Measurements from ENCODE around the gene SUSD3.

Gene SUSD3

DNA sequence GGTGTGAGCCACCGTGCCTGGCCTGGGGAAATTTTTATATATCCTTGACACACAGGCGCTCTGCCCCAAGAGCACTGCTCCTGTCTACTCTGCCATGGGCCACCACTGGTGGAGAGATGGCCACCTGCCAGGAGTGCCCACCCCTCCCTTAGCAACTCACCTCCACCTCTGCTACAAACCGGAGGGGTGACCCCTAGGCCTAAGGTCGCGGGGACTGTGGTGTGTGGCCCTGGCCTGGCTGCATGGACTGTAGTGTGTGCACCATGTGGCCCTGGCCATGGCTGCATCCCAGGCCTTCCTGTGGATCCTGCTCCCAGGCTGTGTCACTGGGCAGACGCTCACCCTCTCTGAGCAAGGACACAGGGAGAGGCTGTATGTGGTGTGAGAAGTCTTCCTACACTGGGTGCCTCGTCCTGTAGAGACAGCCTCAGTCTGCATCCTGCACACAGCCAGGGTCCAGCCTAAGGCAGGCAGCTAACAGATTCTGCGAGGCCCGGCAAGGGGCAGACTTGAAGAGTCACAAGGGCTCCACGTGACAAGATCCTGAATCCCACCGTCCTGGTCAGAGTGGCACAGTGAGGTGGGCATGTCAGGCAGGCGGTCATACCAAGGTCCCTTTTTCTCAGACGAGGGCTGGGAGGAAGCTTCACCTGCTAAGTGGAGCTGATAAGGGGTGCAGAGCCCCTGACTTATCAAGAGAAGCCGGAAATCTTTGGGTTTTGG lies 65.2 kb downstream of the SUSD3 start:
- DNase-seq (ENCODE audit: low read depth in 2 of 2) = no peak

DNA sequence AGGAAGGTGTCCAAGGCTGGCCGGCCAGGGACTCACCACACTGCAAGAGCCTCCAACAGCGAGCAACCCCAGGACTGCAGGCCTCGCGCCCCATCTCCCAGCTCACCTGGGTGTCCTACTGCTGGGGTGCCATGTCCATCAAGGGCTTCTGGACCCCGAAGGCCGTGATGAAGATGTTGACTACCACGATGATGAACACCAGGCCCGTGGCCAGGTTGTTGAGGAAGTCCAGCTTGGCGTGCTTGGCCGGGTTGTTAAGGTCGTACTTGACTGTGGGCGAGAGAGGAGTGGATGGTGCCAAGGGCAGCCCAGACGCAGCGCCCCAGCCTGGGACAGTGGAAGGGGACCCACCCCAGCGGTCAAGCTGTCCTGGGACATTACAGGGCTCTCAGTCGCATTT lies 66.3 kb downstream of the SUSD3 start:
- no peak for DNase-seq (ENCODE audit: low read depth in 2 of 2)

DNA sequence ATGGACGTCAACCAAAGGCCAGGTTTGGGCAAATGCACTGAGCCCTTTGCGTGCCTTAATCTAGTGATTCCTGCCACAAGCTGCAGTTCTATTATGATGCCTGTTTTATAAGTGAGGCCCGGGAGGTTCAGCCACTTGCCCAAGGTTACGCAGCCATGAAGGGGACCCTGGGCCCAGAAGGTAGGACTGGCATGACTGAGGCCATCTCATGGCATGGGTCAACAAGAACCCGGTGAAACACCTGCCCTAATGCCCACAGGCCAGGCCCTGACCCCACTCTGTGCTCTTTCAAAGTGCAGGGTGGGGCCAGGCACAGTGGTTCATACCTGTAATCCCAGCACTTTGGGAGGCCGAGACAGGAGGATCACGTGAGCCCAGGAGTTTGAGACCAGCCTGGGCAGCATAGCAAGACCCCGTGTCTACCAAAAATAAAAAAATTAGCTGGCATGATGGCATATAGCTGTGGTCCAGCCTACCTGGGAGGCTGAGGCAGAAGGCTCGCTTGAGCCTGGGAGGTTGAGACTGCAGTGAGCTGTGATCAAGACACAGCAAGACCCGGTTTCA lies 66.9 kb downstream of the SUSD3 start:
- DNase-seq (ENCODE audit: low read depth in 2 of 2) = no peak

DNA sequence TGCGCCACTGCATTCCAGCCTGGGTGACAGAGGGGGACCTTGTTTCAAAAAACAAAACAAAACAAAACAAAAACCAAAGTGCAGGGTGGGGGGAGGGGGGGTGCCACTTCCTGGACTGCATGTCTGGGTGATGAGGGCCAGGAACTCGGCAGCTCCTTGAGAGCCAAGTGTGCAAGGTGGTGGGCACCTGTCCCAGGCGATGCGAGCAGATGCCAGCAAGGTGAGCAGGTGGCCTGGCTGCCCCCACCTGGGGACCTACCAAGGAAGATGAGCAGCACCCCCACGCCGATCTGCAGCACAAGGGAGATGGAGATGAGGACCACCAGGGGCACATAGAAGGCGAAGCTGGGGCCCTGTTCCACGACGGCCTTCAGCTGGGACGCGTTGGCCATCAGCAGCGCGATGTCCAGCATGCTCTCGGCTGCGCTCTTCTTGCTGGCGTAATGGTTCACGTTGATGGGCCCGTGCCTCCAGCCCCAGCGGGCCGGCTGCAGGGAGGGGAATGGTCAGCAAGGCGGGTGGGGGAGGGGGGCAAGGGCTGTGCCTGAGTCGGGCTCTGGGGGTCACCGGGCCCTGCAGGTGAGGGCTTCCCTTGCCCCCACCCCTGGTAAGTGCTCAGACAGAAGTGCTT lies 67.8 kb downstream of the SUSD3 start:
- DNase-seq (ENCODE audit: low read depth in 2 of 2) = no peak

DNA sequence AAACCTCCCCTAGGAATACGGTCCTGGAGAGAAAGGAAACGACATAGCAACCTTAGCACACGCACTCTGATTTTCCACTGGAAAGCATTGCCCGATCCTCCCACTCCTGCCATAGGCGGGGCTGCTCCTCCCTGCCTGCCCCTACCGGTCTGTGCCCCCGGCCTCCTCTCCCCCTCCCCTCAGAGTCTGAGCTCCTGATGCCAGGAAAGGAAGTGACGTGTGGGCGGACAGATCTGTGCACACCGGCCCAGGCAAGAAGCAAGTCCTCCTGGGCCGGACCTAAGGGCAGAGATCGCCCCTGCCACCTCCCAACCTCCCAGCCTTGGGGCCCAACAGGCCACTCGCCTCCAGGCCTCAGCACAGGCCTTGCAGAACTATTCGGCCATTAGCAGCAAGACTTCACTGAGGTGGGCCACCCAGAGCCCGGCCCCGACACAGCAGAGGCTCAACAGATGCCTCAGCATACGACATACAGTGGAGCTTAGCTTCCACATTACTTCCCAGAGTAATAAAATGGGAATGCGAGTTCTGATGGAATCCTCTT lies 68.4 kb downstream of the SUSD3 start:
- DNase-seq (ENCODE audit: low read depth in 2 of 2) = no peak

DNA sequence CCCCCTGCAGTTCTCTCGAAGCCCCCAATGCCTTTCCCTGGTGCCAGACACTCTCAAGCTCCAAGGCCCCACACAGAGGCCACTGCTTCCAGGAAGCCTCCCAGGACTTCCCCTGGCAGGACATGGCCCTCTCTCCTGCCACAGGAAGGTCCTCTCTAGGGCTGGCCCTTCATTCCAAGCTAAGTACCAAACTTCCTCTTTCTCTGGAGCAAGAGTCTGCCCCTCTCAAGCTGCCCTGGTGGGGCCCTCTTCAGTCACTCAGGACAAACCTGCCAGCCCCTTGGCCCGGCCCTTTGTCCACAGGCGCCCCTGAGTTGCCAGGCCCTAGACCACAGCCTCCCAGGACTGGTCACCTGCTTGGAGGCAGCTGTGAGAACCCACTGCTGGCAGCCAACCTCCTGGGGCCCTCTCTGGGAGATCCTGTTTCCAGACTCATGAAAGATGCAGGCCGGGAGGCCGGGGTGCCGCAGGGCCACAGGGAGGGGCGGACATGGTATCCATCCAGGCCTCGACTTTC lies 69.0 kb downstream of the SUSD3 start:
- DNase-seq (ENCODE audit: low read depth in 2 of 2) = no peak

DNA sequence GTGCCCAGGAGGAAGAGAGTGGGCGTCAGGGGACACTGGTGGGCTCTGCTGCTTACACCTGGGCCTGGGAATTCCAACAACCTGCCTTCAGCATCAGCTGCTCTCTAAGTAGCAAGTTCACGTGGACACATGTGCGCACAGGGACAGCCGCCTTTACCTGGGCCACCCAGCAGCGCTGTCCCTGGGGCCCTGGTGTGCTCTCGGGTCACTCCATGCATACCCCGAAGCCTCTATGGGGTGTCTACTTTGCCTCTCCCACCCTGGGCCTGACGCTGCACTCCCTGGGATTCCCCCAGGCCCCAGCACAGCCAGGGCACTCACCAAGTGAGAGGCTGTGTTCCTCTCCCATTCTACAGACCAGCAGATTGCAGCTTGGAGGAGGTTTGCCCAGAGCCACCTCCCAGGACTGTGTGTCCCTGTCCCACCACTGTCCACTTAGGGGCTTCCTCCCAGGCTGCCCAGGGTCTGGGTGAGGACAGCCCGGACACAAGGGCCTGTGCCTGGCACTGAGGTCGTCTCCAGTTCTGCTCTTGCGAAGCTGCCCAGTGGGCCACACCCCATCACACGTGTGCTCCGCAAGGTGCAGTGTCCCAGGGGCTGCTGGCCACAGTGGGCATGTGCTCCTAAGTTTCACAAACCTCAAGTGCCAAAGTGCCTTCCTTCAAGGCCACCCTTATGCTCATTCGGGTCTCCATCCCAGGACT lies 69.7 kb downstream of the SUSD3 start:
- no peak for DNase-seq (ENCODE audit: low read depth in 2 of 2)

DNA sequence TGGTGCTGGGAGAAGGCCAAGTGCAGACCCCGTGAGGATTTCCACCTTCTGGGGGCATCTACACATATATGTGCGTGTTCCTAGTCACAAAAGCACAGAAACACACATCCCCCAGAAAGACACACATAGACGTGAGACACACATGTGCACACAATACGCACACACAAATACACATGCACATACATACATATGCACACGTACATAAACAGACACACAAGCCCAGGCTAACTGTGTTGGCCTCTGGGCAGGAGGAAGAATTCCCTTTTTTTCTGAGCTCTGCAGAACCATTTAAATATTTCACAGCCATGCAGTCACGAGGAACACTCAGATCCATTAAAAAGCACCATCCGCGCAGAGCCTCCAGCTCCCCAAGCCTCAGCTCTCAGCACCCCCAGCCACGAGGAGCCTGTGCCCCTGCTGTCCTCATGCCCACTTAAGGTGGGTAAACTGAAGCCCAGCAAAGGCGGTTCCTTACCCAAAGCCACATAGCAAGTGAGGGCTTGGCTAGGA lies 70.3 kb downstream of the SUSD3 start:
- DNase-seq (ENCODE audit: low read depth in 2 of 2) = no peak

DNA sequence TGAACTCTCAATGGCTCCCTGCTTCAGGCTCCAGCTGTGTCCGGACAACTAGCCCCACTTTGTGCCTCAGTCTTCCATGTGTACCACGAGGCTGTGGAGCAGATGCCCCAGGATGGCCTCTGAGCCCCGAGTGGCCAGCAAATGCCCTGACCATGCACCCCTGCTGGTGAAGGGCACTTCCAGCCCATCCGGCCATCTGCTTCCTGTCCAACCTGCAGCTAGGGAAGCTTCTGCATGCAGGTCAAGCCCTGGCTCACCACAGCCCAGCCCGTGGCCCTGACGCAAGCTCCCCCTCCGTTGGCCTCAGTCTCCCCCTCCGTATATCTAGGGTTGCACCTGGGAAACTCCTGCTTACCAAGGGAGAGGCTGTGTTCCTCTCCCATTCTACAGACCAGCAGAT lies 70.8 kb downstream of the SUSD3 start:
- DNase-seq (ENCODE audit: low read depth in 2 of 2) = no peak

DNA sequence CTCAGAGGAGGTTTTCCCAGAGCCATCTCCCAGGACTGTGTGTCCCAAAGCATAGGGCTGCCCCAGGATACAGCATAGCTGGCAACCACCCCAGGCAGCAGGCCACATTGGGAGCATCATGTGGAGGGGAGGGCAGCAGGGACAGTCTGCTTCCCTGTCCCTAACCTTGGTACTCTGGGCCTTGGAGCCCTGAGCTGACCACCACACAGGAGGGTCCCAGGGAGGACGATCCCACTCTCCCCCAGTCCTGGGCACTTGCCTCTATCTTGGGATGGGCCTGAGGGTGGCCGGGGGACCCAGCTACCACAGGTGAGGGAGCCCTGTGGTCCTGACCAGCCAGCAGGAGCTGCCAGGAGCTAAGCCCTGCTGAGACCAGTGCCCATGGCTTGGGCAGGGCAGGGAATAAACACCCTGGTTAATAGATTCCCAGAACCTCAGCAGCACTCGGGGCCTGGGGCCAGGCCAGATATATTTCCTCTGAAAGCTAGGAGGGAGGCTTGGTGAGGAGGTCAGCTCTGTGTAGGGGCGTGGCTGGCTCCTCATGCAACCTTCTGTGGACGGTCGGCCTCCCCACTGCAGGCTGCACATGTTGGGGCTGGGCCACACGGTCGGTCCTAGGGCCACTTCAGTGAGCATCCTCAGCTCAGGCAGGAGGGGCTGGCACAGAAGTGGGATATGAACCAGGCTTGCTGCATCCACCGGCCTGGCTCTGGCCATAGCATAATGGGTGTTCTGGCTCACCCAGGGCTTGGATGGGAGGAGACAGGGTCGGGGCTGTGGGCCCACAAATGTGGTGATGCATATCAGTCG lies 71.4 kb downstream of the SUSD3 start:
- no peak for DNase-seq (ENCODE audit: low read depth in 2 of 2)

DNA sequence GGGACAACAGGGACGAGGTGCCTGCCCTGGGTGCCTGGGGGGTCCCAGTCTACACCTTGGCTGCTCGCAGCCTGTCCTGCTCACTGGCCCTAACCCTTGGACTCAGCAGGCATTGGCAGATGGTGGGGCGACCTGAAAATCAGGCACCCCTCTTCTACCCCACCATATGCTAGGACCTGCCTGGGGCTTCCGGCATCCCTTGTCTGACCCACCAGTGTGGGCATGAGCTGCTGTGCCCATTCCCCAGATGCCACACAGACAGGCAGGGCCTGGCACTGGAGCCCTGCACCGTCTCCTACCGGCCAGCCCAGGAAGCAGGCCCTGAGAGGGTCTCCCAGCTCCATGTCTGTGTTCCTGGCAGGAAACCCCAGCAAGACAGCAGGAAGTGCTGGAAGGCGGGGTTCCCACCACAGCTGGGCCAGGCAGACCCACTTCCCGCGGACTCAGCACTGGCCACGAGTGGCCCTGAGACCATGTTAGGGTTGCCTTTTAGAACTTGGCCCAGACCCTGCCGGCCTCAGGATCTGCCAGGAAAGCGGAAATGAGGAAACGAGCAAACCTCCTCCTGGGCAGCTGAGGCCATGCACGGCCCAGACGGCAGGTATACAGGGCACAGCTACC lies 72.5 kb downstream of the SUSD3 start:
- DNase-seq (ENCODE audit: low read depth in 2 of 2) = no peak

DNA sequence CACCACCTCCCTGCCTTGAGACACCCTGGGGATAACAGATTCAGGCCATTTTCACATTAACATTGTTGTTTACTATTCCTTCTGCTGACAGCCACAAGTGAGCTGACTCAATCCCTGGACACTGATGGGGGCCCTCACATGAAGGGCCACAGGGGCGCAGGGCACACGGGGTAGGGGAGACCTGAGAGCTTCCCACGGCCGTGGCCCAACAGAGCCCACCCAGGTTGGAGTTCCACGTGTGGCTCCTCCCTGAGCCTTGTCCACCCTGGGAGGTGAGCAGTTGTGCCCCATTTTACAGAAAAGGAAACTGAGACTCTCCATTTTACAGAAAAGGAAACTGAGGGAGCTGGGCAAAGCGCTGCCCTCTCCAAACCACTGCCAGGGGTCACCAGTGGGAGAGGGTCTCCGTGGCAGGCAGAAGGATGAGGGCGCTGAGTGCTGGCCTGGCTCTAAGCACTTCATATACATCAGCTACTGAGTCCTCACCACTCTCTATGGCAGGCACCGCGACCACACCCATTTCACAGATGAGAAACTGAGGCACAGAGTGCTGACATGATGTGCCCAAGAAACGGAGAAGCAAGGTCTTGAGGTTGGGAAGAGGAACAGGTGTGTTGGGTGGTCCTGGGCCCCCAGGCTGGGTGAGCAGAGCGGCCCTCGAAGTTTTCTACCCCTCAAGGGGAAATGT lies 73.2 kb downstream of the SUSD3 start:
- no peak for DNase-seq (ENCODE audit: low read depth in 2 of 2)

DNA sequence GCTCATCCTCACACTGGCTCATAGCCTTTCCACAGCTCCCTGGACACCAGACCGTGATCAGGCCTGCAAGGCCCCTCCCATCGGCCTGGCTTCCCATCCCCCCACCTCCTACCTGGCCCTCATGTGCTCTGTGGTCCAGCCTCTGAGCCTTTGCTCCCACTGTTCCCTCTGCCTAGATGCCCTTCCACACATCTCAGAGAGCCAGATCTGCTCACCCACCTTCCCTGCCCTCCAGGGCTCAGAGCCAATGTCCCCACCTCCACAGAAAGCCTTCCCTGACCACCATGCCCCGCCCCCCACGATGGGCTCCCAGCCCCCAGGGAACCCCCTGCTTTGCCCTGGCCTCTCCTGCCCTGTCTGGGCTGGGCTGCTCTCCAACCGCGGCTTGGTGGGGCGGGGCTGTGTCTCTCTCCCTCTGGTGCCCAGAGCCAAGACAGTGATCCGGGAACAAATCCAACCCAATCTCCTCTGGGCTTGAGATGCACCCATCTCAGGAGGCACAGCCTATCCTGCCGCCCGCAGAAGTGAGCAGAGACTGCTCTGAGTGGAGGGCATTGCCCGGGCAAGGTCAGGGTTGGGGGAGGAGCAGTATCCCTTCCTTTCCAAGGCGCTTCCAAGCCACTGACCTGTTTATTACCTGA lies 73.9 kb downstream of the SUSD3 start:
- DNase-seq (ENCODE audit: low read depth in 2 of 2) = no peak

DNA sequence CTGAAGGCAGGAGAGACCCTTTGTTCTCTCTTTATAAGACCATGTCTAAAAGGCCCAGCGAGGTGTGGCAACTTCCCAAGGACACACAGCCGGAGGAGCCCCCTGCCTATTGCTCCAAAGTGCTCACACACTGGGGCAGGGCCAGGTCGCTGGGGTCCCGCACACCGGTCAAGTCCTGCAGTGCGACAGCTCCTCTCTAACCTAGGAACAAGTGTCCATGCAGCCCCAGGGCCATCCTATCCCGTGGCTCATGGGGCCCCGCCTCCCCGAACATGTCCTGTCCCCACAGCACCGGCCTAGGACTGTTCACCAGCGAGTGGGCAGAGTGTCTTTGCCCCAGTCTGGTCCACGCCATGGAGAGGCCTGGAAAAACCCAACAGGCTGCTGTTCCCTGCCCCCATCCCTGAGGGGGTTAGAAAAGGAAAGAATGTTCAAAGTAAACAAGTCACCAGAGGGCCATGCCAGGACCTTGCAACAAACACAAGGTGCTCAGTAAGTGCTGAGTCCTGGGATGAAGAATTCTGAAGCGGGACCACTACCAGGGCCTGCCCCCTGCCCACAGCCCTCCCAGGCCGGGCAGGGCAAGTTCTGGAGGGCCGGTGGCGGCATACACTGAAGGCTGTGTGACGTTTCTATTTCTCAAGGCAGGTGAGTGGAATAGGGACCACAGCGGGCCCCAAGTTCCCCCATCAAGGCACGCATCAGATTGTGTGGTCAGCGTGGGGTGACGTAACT lies 74.6 kb downstream of the SUSD3 start:
- DNase-seq (ENCODE audit: low read depth in 2 of 2) = peak; percentile 38 to 41

DNA sequence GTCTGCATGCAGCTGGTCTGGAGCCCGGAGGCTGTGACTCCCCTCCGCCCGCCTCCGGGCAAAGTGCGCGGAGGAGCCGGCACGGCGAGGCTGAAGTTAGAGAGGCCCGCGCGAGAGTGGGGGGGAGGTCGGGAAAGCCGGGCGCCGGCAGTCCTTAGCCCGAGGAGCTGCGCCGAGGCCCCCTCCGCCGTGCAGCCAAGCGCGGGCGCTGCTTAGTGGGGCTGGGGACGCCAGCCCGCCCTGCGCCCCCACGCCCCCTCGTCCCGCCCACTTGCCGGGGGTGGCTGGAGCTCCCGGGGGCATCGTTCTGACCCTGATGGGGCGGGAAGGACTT lies 75.1 kb downstream of the SUSD3 start:
- DNase-seq (ENCODE audit: low read depth in 2 of 2) = peak in 1 of 2 donors; percentile 13

DNA sequence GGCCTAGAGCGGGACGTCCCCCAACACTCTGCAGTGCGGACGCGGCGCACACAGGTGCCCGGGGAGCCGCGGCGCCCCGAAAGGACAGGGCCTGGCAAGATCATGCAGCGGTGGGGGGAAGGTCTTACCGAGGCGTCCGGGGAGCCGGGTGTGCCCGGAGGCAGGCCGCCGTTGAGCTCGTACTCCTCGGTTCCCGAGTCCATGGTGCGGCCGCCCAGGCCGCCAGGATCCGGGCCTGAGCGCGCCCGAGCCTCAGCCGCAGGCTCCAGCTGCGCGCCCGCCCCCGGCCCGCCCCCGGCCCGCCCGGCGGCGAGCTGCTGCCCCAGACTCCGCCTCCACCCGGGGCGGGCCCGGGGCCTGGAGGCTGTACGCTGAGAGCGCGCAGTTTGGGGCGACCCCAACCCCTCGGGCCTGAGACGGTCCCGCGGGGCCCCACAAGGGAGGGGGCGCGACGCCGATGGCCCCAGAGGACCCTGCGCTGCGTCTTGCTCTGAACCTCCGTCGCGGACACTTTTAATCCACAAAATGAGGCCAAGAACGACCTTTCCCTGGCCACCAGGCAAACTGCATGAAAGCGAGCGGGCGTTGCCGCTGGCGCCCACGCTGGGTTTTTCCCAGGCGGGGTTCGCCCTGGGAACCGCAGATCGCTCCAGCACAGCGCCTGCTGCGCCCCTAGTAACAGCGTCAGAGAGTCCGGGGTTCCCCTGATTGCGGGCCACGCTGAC lies 75.7 kb downstream of the SUSD3 start, which contains the start of gene NINJ1:
Gene NINJ1 (minus strand): TSS at position 237 of the 725 bp plus-strand sequence. CDS start 34 bp downstream, at position 203.
- DNase-seq (ENCODE audit: low read depth in 2 of 2) = peak; percentile 81 to 86
